ENCODE measurements around the gene IL25.

Gene IL25

DNA sequence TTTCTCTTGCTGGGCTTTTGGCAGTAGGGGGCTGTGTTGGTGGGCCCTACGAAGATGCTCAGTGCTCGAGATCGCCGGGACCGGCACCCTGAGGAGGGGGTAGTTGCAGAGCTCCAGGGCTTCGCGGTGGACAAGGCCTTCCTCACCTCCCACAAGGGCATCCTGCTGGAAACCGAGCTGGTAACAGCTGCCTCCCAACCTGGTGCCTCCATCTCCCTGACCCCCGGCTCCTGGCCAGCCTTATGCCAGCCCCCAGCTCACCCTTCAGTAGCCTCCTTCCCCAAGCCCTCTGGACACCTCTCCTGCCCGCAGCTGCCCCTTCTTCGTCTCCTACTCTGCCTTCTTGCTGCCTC lies 4.6 kb downstream of the IL25 start:
- Histone ChIP-seq H3K4me3 (ENCODE audit: extremely low read depth, insufficient read depth, low read length, poor library complexity, severe bottlenecking) (no peak overlapping the region), H3K36me3 (ENCODE audit: control insufficient read depth, insufficient read depth, low read length) (no peaks in the 10 kb centered on the region), H3K9me3 (ENCODE audit: control insufficient read depth, low read length) (no peaks in the 10 kb centered on the region), H3K27ac (ENCODE audit: low read depth, low read length, severe bottlenecking) (no peak overlapping the region), H3K4me1 (ENCODE audit: control insufficient read depth, insufficient read depth, low read length, poor library complexity, severe bottlenecking) (no peaks in the 10 kb centered on the region)
- WGBS, 2 experiments (ENCODE audit: insufficient coverage in 2 of 2) = 69 to 80% methylated on average over 7 to 9 of the region's 11 CpGs

DNA sequence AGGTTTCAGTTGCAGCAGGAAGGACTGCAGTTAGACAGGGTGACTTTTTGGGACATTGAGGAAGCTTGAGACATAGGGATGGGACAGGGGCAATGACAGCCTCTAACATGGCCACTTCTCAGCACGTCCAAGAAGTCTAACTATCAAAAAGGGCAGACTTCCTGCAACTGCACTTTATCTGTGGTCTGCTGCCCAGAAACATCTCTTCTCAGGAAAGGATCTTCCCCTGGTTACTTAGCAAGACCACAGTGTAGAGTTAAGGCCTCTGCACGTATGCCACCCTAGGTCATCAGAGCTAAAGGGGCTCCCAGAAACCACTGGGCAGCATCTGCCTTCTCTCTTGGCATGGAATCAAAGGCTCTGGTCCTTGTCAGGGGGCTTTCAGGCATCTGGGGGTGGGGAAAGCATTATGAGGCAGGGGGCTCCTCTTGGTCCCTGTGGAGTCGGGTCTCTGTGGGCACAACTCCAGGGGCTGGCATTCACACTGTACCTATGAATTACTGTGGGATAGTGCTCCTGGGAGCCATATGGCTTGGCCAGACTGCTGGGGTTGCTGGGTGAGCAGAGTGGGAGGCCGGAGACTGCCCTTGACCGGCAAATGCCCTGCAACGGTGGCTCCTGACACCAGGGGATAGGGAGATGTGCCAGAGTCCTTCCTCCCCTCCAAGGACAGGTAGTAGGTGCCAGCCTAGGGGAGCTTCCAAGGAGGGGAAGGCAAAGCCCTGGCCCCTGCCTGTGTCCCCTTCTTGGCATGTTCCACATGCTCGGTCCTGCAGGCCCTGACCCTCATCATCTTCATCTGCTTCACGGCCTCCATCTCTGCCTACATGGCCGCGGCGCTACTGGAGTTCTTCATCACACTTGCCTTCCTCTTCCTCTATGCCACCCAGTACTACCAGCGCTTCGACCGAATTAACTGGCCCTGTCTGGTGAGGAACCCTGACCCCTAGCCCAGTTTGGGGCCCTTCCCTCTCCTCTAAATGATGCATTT lies 5.3 kb downstream of the IL25 start:
- Histone ChIP-seq H3K9me3 (ENCODE audit: control insufficient read depth, low read length) (no peaks in the 10 kb centered on the region), H3K4me3 (ENCODE audit: extremely low read depth, insufficient read depth, low read length, poor library complexity, severe bottlenecking) (no peak overlapping the region), H3K4me1 (ENCODE audit: control insufficient read depth, insufficient read depth, low read length, poor library complexity, severe bottlenecking) (no peaks in the 10 kb centered on the region), H3K27ac (ENCODE audit: low read depth, low read length, severe bottlenecking) (no peak overlapping the region), H3K36me3 (ENCODE audit: control insufficient read depth, insufficient read depth, low read length) (no peaks in the 10 kb centered on the region)
- 91 to 93% methylated on average over 12 of the region's 14 CpGs for WGBS, 2 experiments (ENCODE audit: insufficient coverage in 2 of 2)

DNA sequence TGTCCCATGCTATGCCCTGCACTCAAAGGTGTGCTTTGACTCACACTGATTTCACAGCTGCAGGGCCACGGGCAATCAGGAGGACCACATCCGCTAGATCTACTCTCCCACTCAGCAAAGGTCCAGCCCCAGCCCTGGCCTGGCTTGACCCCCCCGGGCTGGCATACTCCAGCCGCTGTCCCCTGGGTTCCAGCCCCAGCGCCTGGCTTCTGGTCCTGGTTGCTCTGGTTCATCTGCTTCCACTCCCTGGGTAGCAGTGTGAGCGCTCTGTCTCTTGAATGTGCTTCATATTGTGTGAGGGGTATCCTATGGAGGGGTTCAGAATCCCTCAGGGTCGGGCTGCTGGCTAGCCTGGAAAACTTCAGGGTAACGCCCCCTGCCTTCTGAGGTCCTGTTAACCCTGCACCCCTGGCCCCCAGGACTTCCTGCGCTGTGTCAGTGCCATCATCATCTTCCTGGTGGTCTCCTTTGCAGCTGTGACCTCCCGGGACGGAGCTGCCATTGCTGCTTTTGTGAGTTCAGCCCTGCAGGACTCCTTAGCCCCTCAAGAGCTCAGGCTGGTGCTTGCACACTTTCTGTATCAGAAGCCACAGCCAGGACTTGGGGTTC lies 6.1 kb downstream of the IL25 start:
- Histone ChIP-seq H3K36me3 (ENCODE audit: control insufficient read depth, insufficient read depth, low read length) (no peaks in the 10 kb centered on the region), H3K4me1 (ENCODE audit: control insufficient read depth, insufficient read depth, low read length, poor library complexity, severe bottlenecking) (no peaks in the 10 kb centered on the region), H3K4me3 (ENCODE audit: extremely low read depth, insufficient read depth, low read length, poor library complexity, severe bottlenecking) (no peak overlapping the region), H3K27ac (ENCODE audit: low read depth, low read length, severe bottlenecking) (no peak overlapping the region), H3K9me3 (ENCODE audit: control insufficient read depth, low read length) (no peaks in the 10 kb centered on the region)
- 68 to 82% methylated on average over 4 to 10 of the region's 11 CpGs for WGBS, 2 experiments (ENCODE audit: insufficient coverage in 2 of 2)

DNA sequence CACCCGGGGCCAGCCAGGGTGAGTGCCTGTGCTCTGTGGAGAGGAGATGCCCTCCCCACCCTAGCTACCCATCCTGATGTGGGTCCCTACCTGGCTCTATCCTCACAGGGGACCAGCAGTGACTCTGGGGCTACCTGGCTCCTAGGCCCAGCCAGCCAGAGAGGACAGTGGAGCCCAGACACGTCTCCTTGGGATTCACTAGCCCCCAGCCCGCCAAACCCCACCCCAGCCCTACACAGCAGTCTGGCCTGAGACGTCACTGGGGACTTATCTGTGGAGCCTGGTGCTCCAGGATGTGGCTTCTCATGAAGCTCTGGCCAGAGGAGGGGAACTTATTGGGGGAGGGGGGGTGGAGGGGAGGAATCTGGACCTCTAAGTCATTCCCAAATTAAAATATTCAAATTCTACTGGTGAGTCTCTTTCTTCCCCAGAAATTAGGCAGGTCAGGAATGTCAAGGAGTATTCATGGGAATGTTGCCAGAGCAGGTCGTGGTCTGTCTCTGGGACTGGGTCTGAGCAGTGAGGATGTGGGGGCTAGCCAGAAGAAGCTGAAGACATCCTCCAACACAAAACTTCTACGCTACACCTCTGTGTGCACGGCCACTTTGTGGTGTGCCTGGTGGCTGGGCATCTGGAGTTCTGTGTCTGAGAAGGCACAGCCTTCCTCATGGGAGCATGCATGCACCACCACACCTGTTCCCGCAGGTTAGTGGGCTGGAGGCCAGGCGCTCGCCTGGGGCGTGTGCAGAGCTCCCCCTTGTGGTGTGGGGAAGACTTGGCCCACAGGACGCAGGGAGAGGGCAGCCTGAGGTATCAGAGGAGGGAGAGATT lies 7.0 kb downstream of the IL25 start:
- Histone ChIP-seq H3K4me1 (ENCODE audit: control insufficient read depth, insufficient read depth, low read length, poor library complexity, severe bottlenecking) (no peaks in the 10 kb centered on the region), H3K4me3 (ENCODE audit: extremely low read depth, insufficient read depth, low read length, poor library complexity, severe bottlenecking) (no peak overlapping the region), H3K27ac (ENCODE audit: low read depth, low read length, severe bottlenecking) (no peak overlapping the region), H3K36me3 (ENCODE audit: control insufficient read depth, insufficient read depth, low read length) (no peaks in the 10 kb centered on the region), H3K9me3 (ENCODE audit: control insufficient read depth, low read length) (no peaks in the 10 kb centered on the region)
- WGBS, 2 experiments (ENCODE audit: insufficient coverage in 2 of 2) = 30 to 41% methylated on average over 4 to 5 of the region's 12 CpGs

DNA sequence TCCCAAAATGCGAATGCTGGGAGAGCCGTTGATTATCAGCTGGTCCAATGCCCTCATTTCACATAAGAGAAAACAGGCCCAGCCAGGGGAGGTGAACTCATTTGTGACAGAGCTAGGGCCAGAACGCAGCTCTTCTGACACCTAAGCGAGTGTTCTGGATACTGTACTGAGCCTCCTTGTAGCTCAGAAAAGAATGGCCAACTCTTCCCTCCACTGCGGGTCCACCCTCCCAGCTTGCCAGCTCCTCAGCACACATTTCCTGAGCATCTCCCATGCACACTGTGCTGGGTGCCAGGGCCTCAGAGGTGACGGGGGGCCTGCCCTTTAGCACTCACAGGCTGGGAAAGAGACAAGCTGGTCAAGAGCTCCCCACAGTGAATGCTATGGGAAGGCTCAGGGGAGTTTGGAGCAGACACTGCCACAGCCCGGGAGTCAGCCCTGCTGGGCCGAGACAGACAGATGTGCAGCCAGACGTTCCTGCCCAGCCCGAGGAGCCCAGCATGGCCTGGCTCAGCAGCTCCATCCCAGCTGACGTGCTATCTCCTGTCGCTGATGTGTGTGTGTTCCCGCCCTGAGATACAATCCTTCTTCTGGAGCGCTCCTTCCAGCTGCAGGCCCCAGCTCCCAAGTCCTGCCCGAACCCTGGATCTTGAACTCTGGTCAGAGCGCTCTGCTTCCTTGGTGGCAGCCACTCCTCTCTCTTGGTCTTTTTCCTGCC lies 7.7 kb downstream of the IL25 start:
- no peaks in the 10 kb centered on the region for H3K4me1 ChIP-seq (ENCODE audit: control insufficient read depth, insufficient read depth, low read length, poor library complexity, severe bottlenecking)
- 80 to 83% methylated on average over 14 to 16 of the region's 16 CpGs for WGBS, 2 experiments (ENCODE audit: insufficient coverage in 2 of 2)
- no peaks in the 10 kb centered on the region for H3K9me3 ChIP-seq (ENCODE audit: control insufficient read depth, low read length)
- H3K27ac ChIP-seq (ENCODE audit: low read depth, low read length, severe bottlenecking) = no peak overlapping the region
- no peak overlapping the region for H3K4me3 ChIP-seq (ENCODE audit: extremely low read depth, insufficient read depth, low read length, poor library complexity, severe bottlenecking)
- H3K36me3 ChIP-seq (ENCODE audit: control insufficient read depth, insufficient read depth, low read length) = no peaks in the 10 kb centered on the region

DNA sequence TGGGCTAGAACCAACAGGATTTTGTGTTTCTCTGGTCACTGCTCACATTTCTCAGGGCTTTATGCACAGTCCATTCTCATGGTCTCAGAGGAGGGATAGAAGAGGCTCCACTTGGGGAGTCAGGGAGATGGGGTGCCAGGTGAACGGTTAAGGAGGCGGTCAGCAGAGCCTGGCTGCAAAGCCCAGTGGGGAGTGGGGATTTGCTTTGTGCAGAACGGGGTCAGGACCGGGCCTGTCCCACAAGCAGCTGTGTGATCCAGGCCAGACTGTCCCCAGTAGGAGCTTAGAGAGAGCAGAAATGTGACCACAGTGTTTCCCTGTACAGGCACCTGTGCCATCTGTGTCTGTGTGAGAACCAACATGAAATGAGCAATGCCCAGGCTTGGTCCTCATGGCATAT lies 8.4 kb downstream of the IL25 start:
- Histone ChIP-seq H3K4me1 (ENCODE audit: control insufficient read depth, insufficient read depth, low read length, poor library complexity, severe bottlenecking) (no peaks in the 10 kb centered on the region), H3K36me3 (ENCODE audit: control insufficient read depth, insufficient read depth, low read length) (no peaks in the 10 kb centered on the region), H3K27ac (ENCODE audit: low read depth, low read length, severe bottlenecking) (no peak overlapping the region), H3K9me3 (ENCODE audit: control insufficient read depth, low read length) (no peaks in the 10 kb centered on the region), H3K4me3 (ENCODE audit: extremely low read depth, insufficient read depth, low read length, poor library complexity, severe bottlenecking) (no peak overlapping the region)
- 85 to 91% methylated on average over 4 of the region's 4 CpGs for WGBS, 2 experiments (ENCODE audit: insufficient coverage in 2 of 2)

DNA sequence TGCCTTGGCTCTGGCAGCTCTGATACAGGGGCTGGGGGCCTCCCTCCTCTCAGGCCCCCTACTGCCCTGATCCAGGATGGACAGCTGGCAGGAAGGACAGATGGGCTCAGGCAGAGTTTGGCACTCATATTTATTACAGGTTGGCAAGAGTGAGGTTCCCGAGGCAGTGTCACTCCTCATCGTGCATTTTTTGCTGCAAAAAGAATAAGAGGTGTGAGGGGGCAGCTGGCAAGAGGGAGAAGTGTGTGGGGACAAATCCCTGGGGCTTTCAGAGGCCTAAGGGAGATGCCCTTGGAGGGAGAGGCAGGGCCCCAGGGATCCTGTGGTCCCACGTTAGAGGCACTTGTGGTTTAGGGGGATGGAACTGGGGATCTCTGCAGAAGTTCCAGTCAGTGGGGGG lies 9.3 kb downstream of the IL25 start:
- no peaks in the 10 kb centered on the region for H3K36me3 ChIP-seq (ENCODE audit: control insufficient read depth, insufficient read depth, low read length)
- H3K4me1 ChIP-seq (ENCODE audit: control insufficient read depth, insufficient read depth, low read length, poor library complexity, severe bottlenecking) = no peaks in the 10 kb centered on the region
- 72 to 77% methylated on average over 2 to 3 of the region's 3 CpGs for WGBS, 2 experiments (ENCODE audit: insufficient coverage in 2 of 2)
- no peak overlapping the region for H3K27ac ChIP-seq (ENCODE audit: low read depth, low read length, severe bottlenecking)
- no peaks in the 10 kb centered on the region for H3K9me3 ChIP-seq (ENCODE audit: control insufficient read depth, low read length)
- H3K4me3 ChIP-seq (ENCODE audit: extremely low read depth, insufficient read depth, low read length, poor library complexity, severe bottlenecking) = no peak overlapping the region

DNA sequence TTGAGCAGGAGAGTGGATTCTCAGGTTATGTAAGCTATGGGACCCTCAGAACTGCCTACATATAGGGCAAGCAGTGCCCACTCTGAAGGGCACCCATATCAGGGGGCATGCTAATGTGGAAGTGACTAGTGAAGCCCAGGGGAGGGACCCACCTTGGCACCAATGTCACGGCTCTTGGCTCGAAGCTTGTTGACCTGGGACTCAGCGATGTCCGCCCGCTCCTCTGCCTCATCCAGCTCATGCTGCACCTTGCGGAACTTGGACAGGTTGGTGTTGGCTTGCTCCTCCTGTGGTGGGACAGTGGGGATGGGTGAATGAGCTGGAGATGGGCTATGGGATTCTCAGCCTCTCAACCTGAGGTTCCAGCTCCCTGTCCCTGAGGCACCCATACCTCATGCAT lies 9.7 kb downstream of the IL25 start:
- H3K4me3 ChIP-seq (ENCODE audit: extremely low read depth, insufficient read depth, low read length, poor library complexity, severe bottlenecking) = no peak overlapping the region
- no peak overlapping the region for H3K27ac ChIP-seq (ENCODE audit: low read depth, low read length, severe bottlenecking)
- no peaks in the 10 kb centered on the region for H3K36me3 ChIP-seq (ENCODE audit: control insufficient read depth, insufficient read depth, low read length)
- H3K4me1 ChIP-seq (ENCODE audit: control insufficient read depth, insufficient read depth, low read length, poor library complexity, severe bottlenecking) = no peaks in the 10 kb centered on the region
- H3K9me3 ChIP-seq (ENCODE audit: control insufficient read depth, low read length) = no peaks in the 10 kb centered on the region
- 91 to 97% methylated on average over 3 to 5 of the region's 6 CpGs for WGBS, 2 experiments (ENCODE audit: insufficient coverage in 2 of 2)

DNA sequence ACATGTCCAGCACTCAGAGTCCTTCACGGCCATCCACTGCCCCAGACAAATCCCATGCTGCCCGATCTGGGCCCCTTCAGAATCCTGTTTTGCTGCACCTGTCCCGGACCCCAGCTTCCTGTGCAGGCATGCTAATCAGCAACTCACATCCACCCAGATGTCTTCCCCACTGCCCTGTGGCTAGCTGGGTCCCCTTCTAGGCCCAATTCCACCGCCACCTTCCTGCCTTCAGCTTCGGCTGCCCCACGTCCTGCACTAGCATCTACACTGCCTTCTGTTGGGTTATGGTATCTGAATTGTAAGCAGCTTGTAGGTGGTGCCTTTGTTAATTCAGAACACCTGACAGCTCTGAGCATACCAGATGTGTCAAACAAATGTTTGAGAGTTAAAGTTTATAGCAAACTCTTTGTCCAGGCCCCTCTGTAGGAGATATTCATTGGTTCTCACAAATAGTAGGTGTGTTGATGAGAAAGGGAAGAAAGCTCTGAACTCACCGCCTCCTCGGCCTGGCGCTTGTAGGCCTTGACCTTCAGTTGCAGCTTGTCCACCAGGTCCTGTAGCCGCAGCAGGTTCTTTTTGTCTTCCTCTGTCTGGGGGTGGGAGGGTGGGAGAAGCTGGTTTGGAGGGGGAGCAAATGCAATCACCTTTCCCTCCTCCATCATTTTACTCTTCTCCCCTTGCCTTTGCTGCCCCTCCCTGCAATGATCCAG lies 10.3 kb downstream of the IL25 start:
- no peak overlapping the region for H3K27ac ChIP-seq (ENCODE audit: low read depth, low read length, severe bottlenecking)

More for the DNA sequence above, 10.3 kb downstream of the IL25 start:
- no peaks in the 10 kb centered on the region for H3K36me3 ChIP-seq (ENCODE audit: control insufficient read depth, insufficient read depth, low read length)
- no peaks in the 10 kb centered on the region for H3K4me1 ChIP-seq (ENCODE audit: control insufficient read depth, insufficient read depth, low read length, poor library complexity, severe bottlenecking)
- H3K9me3 ChIP-seq (ENCODE audit: control insufficient read depth, low read length) = no peaks in the 10 kb centered on the region
- WGBS, 2 experiments (ENCODE audit: insufficient coverage in 2 of 2) = 93% methylated on average over 3 of the region's 10 CpGs
- no peak overlapping the region for H3K4me3 ChIP-seq (ENCODE audit: extremely low read depth, insufficient read depth, low read length, poor library complexity, severe bottlenecking)
